DOHH2 (cell line): ENCODE data around the gene IER5L.
A peak's percentile ranks its signal among the peaks of the same experiment; 100 is the strongest.

Source experiments
- H3F3A ChIP-seq: fragments of 200-600 bp; sonication (generic), shearing (Covaris generic); 2 replicates; pipeline ENCODE4 v1.6.0; 2016; ENCODE audit warnings: antibody characterized with exemption, mild to moderate bottlenecking; ENCODE audit not compliant: control insufficient read depth, insufficient read depth
- H3K27ac ChIP-seq: fragments of 200-600 bp; sonication (generic); 2 replicates; pipeline ENCODE4 v1.5.1; 2014; ENCODE audit warnings: low read depth, mild to moderate bottlenecking, low read length, moderate library complexity
- H3K27me3 ChIP-seq: fragments of 200-600 bp; sonication (generic); 2 replicates; pipeline ENCODE4 v1.6.1; 2014; ENCODE audit warnings: mild to moderate bottlenecking, low read length, mixed read lengths; ENCODE audit not compliant: control insufficient read depth
- H3K36me3 ChIP-seq: fragments of 200-600 bp; sonication (generic); 2 replicates; pipeline ENCODE4 v1.6.1; 2014; ENCODE audit warnings: mild to moderate bottlenecking, low read length, moderate library complexity, mixed read lengths; ENCODE audit not compliant: control insufficient read depth
- H3K4me1 ChIP-seq: fragments of 200-600 bp; sonication (generic); 2 replicates; pipeline ENCODE4 v1.6.1; 2014; ENCODE audit warnings: mild to moderate bottlenecking, low read length, mixed read lengths; ENCODE audit not compliant: control insufficient read depth
- H3K4me2 ChIP-seq: fragments of 200-600 bp; sonication (generic); 2 replicates; pipeline ENCODE4 v1.6.0; 2014; ENCODE audit warnings: mild to moderate bottlenecking, low read length, moderate library complexity
- H3K4me3 ChIP-seq: fragments of 200-600 bp; sonication (generic); 2 replicates; pipeline ENCODE4 v1.5.1; 2014; ENCODE audit warnings: mild to moderate bottlenecking, low read length, mixed read lengths
- H3K79me2 ChIP-seq: fragments of 200-600 bp; sonication (generic); 2 replicates; pipeline ENCODE4 v1.6.1; 2014; ENCODE audit warnings: mild to moderate bottlenecking, low read length, mixed read lengths; ENCODE audit not compliant: control insufficient read depth
- H3K9me2 ChIP-seq: fragments of 200-600 bp; sonication (generic); replicated peaks from 2 replicates; pipeline ENCODE4 v1.6.1; 2014; ENCODE audit warnings: mild to moderate bottlenecking, low read length, mixed read lengths; ENCODE audit not compliant: control insufficient read depth
- H3K9me3 ChIP-seq: fragments of 200-600 bp; sonication (generic); 2 replicates; pipeline ENCODE4 v1.6.1; 2014; ENCODE audit warnings: antibody characterized with exemption, low read length, mixed read lengths; ENCODE audit not compliant: control insufficient read depth, insufficient read depth
- H4K20me1 ChIP-seq: fragments of 200-600 bp; sonication (generic); 2 replicates; pipeline ENCODE4 v1.6.0; 2014; ENCODE audit warnings: low read depth, mild to moderate bottlenecking, antibody characterized with exemption, low read length, moderate library complexity; ENCODE audit not compliant: control insufficient read depth, insufficient read depth
- EZH2phosphoT487 ChIP-seq: fragments of 200-600 bp; sonication (generic); IDR thresholded peaks from 2 replicates; pipeline ENCODE4 v1.6.1; 2017; ENCODE audit warnings: borderline replicate concordance, mild to moderate bottlenecking, antibody characterized with exemption, low read length, moderate library complexity, mixed read lengths
- TF ChIP-seq, protein P1 (sequence below): fragments of 200-600 bp; sonication (generic); IDR thresholded peaks from one replicate; pipeline ENCODE4 v1.5.1; 2014; ENCODE audit warnings: antibody characterized with exemption, mild to moderate bottlenecking, low read depth, low read length; ENCODE audit not compliant: poor library complexity, severe bottlenecking

Gene IER5L

GRCh38 chr9:129182122-129182521 is 4.1 kb upstream of the IER5L start:
- Histone ChIP-seq H3K27ac (no peak overlapping the region), H3K4me1 (peaks cover 9% of the 10 kb centered on the region), H3F3A (no peaks in the 10 kb centered on the region), H3K9me2 (no peaks in the 10 kb centered on the region), H3K36me3 (no peaks in the 10 kb centered on the region), H4K20me1 (0 out of 2 replicates have a peak, but pooled peaks cover 2% of the 10 kb centered on the region), H3K4me3 (no peak overlapping the region), H3K27me3 (peaks cover 26% of the 10 kb centered on the region), H3K9me3 (no peaks in the 10 kb centered on the region), H3K4me2 (no peak overlapping the region), H3K79me2 (no peaks in the 10 kb centered on the region)
- no peak for TF ChIP-seq EZH2phosphoT487
- TF ChIP-seq, protein P1, sequence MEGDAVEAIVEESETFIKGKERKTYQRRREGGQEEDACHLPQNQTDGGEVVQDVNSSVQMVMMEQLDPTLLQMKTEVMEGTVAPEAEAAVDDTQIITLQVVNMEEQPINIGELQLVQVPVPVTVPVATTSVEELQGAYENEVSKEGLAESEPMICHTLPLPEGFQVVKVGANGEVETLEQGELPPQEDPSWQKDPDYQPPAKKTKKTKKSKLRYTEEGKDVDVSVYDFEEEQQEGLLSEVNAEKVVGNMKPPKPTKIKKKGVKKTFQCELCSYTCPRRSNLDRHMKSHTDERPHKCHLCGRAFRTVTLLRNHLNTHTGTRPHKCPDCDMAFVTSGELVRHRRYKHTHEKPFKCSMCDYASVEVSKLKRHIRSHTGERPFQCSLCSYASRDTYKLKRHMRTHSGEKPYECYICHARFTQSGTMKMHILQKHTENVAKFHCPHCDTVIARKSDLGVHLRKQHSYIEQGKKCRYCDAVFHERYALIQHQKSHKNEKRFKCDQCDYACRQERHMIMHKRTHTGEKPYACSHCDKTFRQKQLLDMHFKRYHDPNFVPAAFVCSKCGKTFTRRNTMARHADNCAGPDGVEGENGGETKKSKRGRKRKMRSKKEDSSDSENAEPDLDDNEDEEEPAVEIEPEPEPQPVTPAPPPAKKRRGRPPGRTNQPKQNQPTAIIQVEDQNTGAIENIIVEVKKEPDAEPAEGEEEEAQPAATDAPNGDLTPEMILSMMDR = no peak

GRCh38 chr9:129181246-129181645 is 3.2 kb upstream of the IER5L start:
- Histone ChIP-seq H3K9me3 (no peaks in the 10 kb centered on the region), H4K20me1 (0 out of 2 replicates have a peak, but pooled peaks cover 2% of the 10 kb centered on the region), H3F3A (peaks cover 3% of the 10 kb centered on the region; the same call in 1 of the 2 replicates), H3K27ac (no peak overlapping the region), H3K79me2 (no peaks in the 10 kb centered on the region), H3K9me2 (no peaks in the 10 kb centered on the region), H3K4me1 (peaks cover 16% of the 10 kb centered on the region), H3K4me3 (no peak overlapping the region), H3K27me3 (peaks cover 35% of the 10 kb centered on the region), H3K4me2 (no peak overlapping the region), H3K36me3 (no peaks in the 10 kb centered on the region)
- TF ChIP-seq, protein P1 = no peak
- no peak for TF ChIP-seq EZH2phosphoT487

- Histone ChIP-seq H3F3A (peaks cover 7% of the 10 kb centered on the region; the same call in 1 of the 2 replicates), H3K79me2 (no peaks in the 10 kb centered on the region), H4K20me1 (0 out of 2 replicates have a peak, but pooled peaks cover 2% of the 10 kb centered on the region), H3K4me2 (peak overlapping the region; percentile 68), H3K27ac (no peak overlapping the region), H3K27me3 (peaks cover 59% of the 10 kb centered on the region), H3K9me3 (no peaks in the 10 kb centered on the region), H3K9me2 (no peaks in the 10 kb centered on the region), H3K4me1 (peaks cover 41% of the 10 kb centered on the region), H3K4me3 (peak overlapping the region; percentile 70), H3K36me3 (no peaks in the 10 kb centered on the region)
- TF ChIP-seq, protein P1 = no peak
- TF ChIP-seq EZH2phosphoT487 = no peak
Observed at GRCh38 chr9:129178568-129179382, 714 bp upstream of the IER5L start.
